ENCODE data around the gene ATP1A3.

The ATP1A3 gene

DNA sequence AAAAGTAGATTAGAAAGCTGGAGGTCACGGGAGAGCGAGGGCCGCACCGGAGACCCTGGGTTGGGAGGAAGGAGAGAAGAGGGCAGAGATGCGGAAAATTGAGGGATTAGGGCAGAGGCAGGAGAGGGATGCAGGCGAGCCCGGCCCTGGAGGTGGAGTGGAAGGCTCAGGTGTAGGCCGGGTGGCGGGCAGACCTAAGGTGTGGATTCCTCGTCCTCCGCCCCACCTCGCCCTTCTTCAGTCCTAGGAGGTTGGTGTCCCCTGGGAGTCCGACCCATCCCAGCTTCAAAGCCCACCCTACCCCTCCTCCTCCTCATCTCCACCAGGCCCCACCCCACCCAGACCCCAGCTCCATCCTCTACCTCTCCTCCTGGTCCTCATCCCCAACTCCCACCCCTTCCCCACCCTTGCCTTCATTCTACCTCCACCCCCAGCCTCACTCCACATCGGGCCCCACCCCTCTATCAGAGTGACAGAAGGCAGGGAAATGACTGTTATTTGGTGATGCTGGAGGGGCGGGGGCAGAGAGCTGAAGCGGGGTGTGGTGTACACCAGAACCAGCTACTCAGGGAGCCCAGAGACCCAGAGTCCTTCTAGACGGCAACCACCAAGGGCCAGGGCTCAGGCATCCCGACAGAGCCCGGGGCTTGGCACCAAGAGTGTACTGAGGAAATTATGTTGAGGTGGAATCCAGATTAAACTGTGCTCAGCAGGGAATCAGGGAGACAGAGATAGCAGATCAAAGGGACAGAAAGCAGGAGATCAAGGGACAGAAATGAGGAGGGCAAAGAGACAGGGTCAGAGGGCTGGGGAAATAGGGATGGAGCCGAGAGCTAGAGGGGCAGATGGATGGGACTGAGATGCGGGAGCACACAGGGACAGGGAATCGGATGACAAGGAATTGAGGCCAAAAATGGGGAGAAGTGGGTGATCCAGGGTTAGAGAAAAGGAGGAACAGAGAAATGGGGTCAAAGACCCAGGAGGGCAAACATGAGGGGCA lies 72.2 kb downstream of the ATP1A3 start:
- no peak overlapping the region for H3K4me3 ChIP-seq (ENCODE audit: low read depth, low read length)
- DNase-seq (ENCODE audit: low read depth) = no peak

DNA sequence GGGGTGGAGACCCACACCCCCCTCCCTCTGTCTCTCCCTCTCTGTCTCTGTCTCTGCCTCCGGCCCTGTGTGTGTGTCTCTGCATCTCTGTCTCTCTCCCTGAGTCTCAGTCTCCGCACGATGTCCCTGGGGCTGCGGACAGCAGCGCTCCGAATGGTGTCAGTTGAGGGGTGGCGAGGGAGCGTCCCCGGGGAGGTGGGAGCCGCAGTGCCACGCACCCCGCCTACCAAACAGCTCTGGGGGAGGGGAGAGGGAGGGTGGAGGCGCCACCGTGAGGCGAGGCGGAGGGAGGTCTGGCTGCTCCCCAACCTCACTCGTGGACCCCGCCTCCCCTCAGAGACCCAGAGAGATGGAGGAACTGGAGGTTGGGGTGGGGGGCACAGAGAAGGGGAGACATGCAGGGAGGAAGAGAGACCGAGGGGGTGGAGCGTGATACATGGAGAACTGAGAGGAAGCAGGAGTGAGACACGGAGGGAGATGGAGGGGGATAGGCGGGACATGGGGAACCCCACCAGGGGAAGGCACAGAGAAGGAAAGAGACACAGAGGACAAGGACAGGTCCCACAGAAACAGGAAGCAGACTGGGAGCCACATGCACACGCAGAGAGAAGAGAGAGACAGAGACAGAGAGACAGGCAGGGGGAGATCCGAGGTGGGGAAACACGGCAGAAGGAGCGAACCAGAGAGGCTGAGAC lies 73.0 kb downstream of the ATP1A3 start:
- DNase-seq (ENCODE audit: low read depth) = no peak

DNA sequence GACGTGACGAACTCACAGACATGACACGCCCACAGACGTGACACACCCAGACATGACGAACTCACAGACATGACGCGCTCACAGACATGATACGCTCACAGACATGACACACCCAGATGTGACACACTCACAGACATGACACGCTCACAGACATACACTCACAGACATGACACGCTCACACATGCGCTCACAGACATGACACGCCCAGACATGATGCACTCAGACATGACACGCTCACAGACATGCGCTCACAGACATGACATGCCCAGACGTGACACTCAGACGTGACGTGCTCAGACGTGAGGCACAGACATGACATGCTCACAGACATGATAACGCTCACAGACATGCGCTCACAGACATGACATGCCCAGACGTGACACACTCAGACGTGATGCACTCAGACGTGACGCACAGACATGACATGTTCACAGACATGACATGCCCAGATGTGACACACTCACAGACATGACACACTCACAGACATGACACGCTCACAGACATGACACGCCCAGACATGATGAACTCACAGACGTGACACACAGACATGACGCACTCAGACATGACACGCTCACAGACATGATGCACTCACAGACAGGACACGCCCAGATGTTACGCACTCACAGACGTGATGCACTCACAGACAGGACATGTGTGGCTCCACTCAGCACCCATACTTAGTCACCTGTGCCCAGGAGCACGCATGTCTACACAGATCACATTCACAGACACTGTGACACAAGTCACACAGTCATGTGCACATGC lies 73.9 kb downstream of the ATP1A3 start:
- DNase-seq (ENCODE audit: low read depth) = no peak
- no peak overlapping the region for H3K4me3 ChIP-seq (ENCODE audit: low read depth, low read length)

More for the DNA sequence above, 73.0 kb downstream of the ATP1A3 start:
- H3K4me3 ChIP-seq (ENCODE audit: low read depth, low read length) = no peak overlapping the region

DNA sequence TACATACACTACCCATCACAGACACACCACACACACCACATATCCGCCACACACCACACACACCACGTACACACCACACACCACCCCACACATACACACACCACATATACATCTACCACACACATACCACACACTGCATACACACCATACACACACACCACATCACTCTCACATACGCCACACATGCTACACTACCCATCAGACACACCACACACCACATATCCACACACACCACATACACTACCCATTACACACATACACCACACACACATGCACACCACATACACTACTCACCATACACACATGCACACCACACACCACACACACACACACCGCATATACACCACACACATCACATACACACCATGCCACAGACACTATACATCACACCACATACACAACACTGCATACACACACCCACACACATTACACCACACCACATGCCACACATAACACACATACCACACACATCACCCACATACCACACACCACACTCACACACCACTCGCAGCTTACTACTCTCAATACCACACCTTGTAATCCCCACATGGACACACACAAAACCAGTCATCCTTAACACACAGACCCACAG lies 75.3 kb downstream of the ATP1A3 start:
- no peak overlapping the region for H3K4me3 ChIP-seq (ENCODE audit: low read depth, low read length)
- no peak for DNase-seq (ENCODE audit: low read depth)

DNA sequence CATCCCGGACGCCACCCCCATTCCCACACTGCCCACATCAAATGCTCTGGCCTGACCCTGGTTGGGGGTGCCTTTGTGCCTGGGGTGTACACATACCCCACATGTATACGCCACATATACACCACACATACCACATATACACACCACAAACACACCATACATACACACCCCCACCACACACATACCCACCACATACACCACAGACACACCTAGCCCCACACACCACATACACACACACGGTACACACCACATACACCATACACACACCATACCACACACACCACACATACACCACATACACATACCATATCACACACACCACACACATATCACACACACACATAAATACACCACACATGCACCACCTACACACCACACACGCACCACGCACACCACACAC lies 75.9 kb downstream of the ATP1A3 start:
- no peak for DNase-seq (ENCODE audit: low read depth)
- H3K4me3 ChIP-seq (ENCODE audit: low read depth, low read length) = no peak overlapping the region

DNA sequence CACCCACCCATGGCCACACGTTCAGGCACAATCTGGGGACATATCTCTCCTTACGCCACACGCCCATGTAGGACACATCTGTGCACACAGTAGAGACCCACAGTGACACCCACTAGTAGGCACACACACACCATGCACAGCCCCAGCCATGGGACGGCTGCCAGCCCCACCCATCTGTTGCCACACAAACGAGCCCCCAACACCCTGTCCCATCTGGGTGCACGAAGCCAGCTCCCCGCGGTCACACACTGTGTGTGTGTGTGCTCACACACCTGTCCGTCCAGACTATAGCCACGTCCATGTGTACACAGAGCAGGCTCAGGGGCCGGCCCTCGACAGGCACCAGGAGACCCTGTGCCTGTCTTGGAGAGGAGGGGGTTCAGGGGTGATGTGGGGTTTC lies 76.4 kb downstream of the ATP1A3 start:
- DNase-seq (ENCODE audit: low read depth) = no peak
- H3K4me3 ChIP-seq (ENCODE audit: low read depth, low read length) = no peak overlapping the region
